H1 (cell line): ENCODE results near the gene ASTL. TPM values are rescaled to one million over a fixed set of nuclear protein-coding genes. Genes with fewer than 3 reads are reported as not detected.

Experiments used
- CTCF ChIA-PET: fragments of 300-600 bp; sonication (Branson Sonifier 250); formaldehyde crosslinking; loops from one replicate; lab custom pipeline; 2021; ENCODE audit not compliant: partially characterized antibody; lab: Charles Lee
- POLR2A ChIA-PET: fragments of 300-600 bp; sonication (Branson Sonifier 250); formaldehyde crosslinking; loops from one replicate; lab custom pipeline; 2021; ENCODE audit warnings: inconsistent platforms; ENCODE audit not compliant: partially characterized antibody; lab: Charles Lee
- DNase-seq, 2 experiments: peaks; one replicate each; pipeline versions ENCODE4 v3.0.0 to v3.0.0-alpha.2; 2010 to 2022; ENCODE audit warnings: low spot score in 2 of 2, low read depth in 1 of 2, mixed read lengths in 1 of 2
- FAIRE-seq: peaks from 2 replicates; lab custom pipeline; 2011; peaks lifted over from hg19 to GRCh38; lab: Jason Lieb, UNC
- H2AFZ ChIP-seq: 2 replicates; pipeline ENCODE4 v1.8.1; 2012; ENCODE audit warnings: low read length, inconsistent platforms
- H2AK5ac ChIP-seq: 2 replicates; pipeline ENCODE4 v1.6.1; 2013; ENCODE audit warnings: low read depth, low read length
- H2BK120ac ChIP-seq: replicated peaks from 2 replicates; pipeline ENCODE3; 2013; ENCODE audit warnings: low read depth, low read length, inconsistent platforms
- H2BK12ac ChIP-seq: 2 replicates; pipeline ENCODE4 v1.6.1; 2013; ENCODE audit warnings: low read depth, low read length
- H2BK15ac ChIP-seq: 2 replicates; pipeline ENCODE4 v1.6.1; 2013; ENCODE audit warnings: low read length
- H2BK20ac ChIP-seq: 2 replicates; pipeline ENCODE4 v1.6.1; 2013; ENCODE audit warnings: low read length
- H2BK5ac ChIP-seq: 2 replicates; pipeline ENCODE4 v1.6.1; 2013; ENCODE audit warnings: low read depth, low read length
- H3K14ac ChIP-seq: 2 replicates; pipeline ENCODE4 v1.6.1; 2013; ENCODE audit warnings: inconsistent platforms; ENCODE audit not compliant: insufficient read length
- H3K18ac ChIP-seq: 2 replicates; pipeline ENCODE4 v1.6.1; 2013; ENCODE audit warnings: low read length; ENCODE audit errors: extremely low read depth
- H3K23ac ChIP-seq: 2 replicates; pipeline ENCODE4 v1.6.1; 2013; ENCODE audit warnings: inconsistent platforms; ENCODE audit not compliant: insufficient read length
- H3K23me2 ChIP-seq: 2 replicates; pipeline ENCODE4 v1.6.1; 2013; ENCODE audit warnings: low read depth, low read length
- H3K27ac ChIP-seq: 2 replicates; pipeline ENCODE4 v1.6.1; 2011; ENCODE audit warnings: low read depth, low read length, inconsistent platforms
- H3K27me3 ChIP-seq, 4 experiments: replicated peaks in 1 of 4; 1 replicate in 1 of 4; 2 replicates in 3 of 4; pipeline versions ENCODE4 v1.6.1 to v1.8.1; 2011 to 2013; ENCODE audit warnings: low read length in 3 of 4, mild to moderate bottlenecking in 3 of 4, inconsistent platforms in 2 of 4, mixed read lengths in 2 of 4, moderate library complexity in 1 of 4; ENCODE audit not compliant: control insufficient read depth in 3 of 4, insufficient read depth in 3 of 4; ENCODE audit errors: extremely low read depth in 1 of 4
- H3K36me3 ChIP-seq, 4 experiments: 2 replicates each; pipeline versions ENCODE4 v1.6.1 to v1.8.1; 2011 to 2013; ENCODE audit warnings: mild to moderate bottlenecking in 4 of 4, low read length in 3 of 4, moderate library complexity in 2 of 4, control low read depth in 1 of 4, inconsistent platforms in 1 of 4; ENCODE audit not compliant: insufficient read depth in 4 of 4, control insufficient read depth in 2 of 4
- H3K4ac ChIP-seq: replicated peaks from 2 replicates; pipeline ENCODE3; 2013; ENCODE audit warnings: low read length, low read depth, mixed read lengths, inconsistent platforms; ENCODE audit not compliant: insufficient read length
- H3K4me1 ChIP-seq, 4 experiments: replicated peaks in 1 of 4; 1 replicate in 1 of 4; 2 replicates in 3 of 4; pipeline versions ENCODE4 v1.6.1 to v1.8.1; 2011 to 2013; ENCODE audit warnings: low read length in 3 of 4, inconsistent platforms in 2 of 4, mixed read lengths in 1 of 4; ENCODE audit not compliant: insufficient read depth in 4 of 4, control insufficient read depth in 3 of 4
- H3K4me2 ChIP-seq, 2 experiments: 2 replicates each; pipeline versions ENCODE4 v1.6.1 to v1.8.1; 2011 to 2013; ENCODE audit warnings: low read depth in 2 of 2, low read length in 2 of 2, control low read depth in 1 of 2, inconsistent platforms in 1 of 2, mild to moderate bottlenecking in 1 of 2; ENCODE audit not compliant: insufficient read depth in 1 of 2
- H3K4me3 ChIP-seq, 4 experiments: fragments of 200-600, 300-600 bp in 1 of 4; sonication (generic), shearing (Covaris generic), sonication (Bioruptor Twin) in 1 of 4; 2 replicates each; pipeline versions ENCODE4 v1.5.1 to v1.8.1; 2011 to 2016; ENCODE audit warnings: low read length in 4 of 4, low read depth in 3 of 4, control low read depth in 2 of 4, inconsistent platforms in 2 of 4, mild to moderate bottlenecking in 2 of 4, mixed read lengths in 1 of 4, moderate library complexity in 1 of 4; ENCODE audit not compliant: insufficient read depth in 2 of 4; ENCODE audit errors: extremely low read depth in 1 of 4
- H3K56ac ChIP-seq: replicated peaks from 2 replicates; pipeline ENCODE3; 2013; ENCODE audit warnings: low read depth, mild to moderate bottlenecking, mixed read lengths, low read length, inconsistent platforms; ENCODE audit not compliant: insufficient read length
- H3K79me1 ChIP-seq: 2 replicates; pipeline ENCODE4 v1.6.1; 2013; ENCODE audit warnings: low read depth, low read length, control low read depth
- H3K79me2 ChIP-seq, 2 experiments: 2 replicates each; pipeline versions ENCODE4 v1.6.1 to v1.8.1; 2012 to 2013; ENCODE audit warnings: low read length in 2 of 2, mild to moderate bottlenecking in 2 of 2, inconsistent platforms in 1 of 2; ENCODE audit not compliant: insufficient read depth in 2 of 2, control insufficient read depth in 1 of 2
- H3K9ac ChIP-seq, 4 experiments: replicated peaks in 1 of 4; 1 replicate in 1 of 4; 2 replicates in 3 of 4; pipeline versions ENCODE4 v1.6.1 to v1.8.1; 2011 to 2013; ENCODE audit warnings: low read depth in 3 of 4, low read length in 3 of 4, control low read depth in 2 of 4, mild to moderate bottlenecking in 2 of 4, moderate library complexity in 2 of 4, inconsistent platforms in 1 of 4; ENCODE audit errors: extremely low read depth in 1 of 4
- H3K9me3 ChIP-seq, 2 experiments: 2 replicates each; pipeline versions ENCODE4 v1.6.1 to v1.8.1; 2012 to 2013; ENCODE audit warnings: mild to moderate bottlenecking in 2 of 2, moderate library complexity in 2 of 2, control low read depth in 1 of 2, inconsistent platforms in 1 of 2, low read depth in 1 of 2, low read length in 1 of 2, mixed read lengths in 1 of 2; ENCODE audit not compliant: insufficient read depth in 2 of 2
- H4K20me1 ChIP-seq, 2 experiments: replicated peaks in 1 of 2; 2 replicates each; pipeline versions ENCODE3 to v1.8.1; 2011 to 2013; ENCODE audit warnings: inconsistent platforms in 2 of 2, low read length in 2 of 2, mild to moderate bottlenecking in 1 of 2; ENCODE audit not compliant: insufficient read depth in 2 of 2, control insufficient read depth in 1 of 2
- H4K5ac ChIP-seq: 2 replicates; pipeline ENCODE4 v1.6.1; 2013; ENCODE audit warnings: low read length, low read depth, mixed read lengths, inconsistent platforms; ENCODE audit not compliant: insufficient read length
- H4K8ac ChIP-seq: 2 replicates; pipeline ENCODE4 v1.8.0; 2013; ENCODE audit warnings: mild to moderate bottlenecking, moderate library complexity, low read length, inconsistent platforms; ENCODE audit not compliant: insufficient read depth; ENCODE audit errors: extremely low read depth
- H4K91ac ChIP-seq: replicated peaks from 2 replicates; pipeline ENCODE3; 2013; ENCODE audit warnings: low read length, mixed read lengths, inconsistent platforms; ENCODE audit not compliant: insufficient read length
- BCL11A ChIP-seq, 2 experiments: IDR thresholded peaks; one replicate each; pipeline ENCODE4 v1.6.1; 2011; ENCODE audit warnings: low read depth in 2 of 2, low read length in 2 of 2, mild to moderate bottlenecking in 2 of 2
- BRCA1 ChIP-seq: IDR thresholded peaks from 2 replicates; pipeline ENCODE4 v1.6.1; 2012; ENCODE audit warnings: low read depth, low read length, improper control_type of control experiment
- CEBPB ChIP-seq: IDR thresholded peaks from 2 replicates; pipeline ENCODE4 v1.6.1; 2012; ENCODE audit warnings: low read depth, low read length
- E2F6 ChIP-seq: IDR thresholded peaks from 2 replicates; pipeline ENCODE4 v1.6.1; 2012; ENCODE audit warnings: inconsistent platforms
- GTF2F1 ChIP-seq: IDR thresholded peaks from 2 replicates; pipeline ENCODE4 v1.6.1; 2012; ENCODE audit warnings: low read depth, low read length, improper control_type of control experiment, borderline replicate concordance
- HDAC6 ChIP-seq: IDR thresholded peaks from one replicate; pipeline ENCODE4 v1.7.1; 2012; ENCODE audit warnings: low read depth, mild to moderate bottlenecking, inconsistent platforms, low read length, moderate library complexity
- KDM4A ChIP-seq: IDR thresholded peaks from one replicate; pipeline ENCODE4 v1.7.1; 2012; ENCODE audit warnings: low read depth, mild to moderate bottlenecking, moderate library complexity, low read length, inconsistent platforms; ENCODE audit not compliant: severe bottlenecking
- POLR2AphosphoS5 ChIP-seq: IDR thresholded peaks from 2 replicates; pipeline ENCODE4 v1.6.1; 2011; ENCODE audit warnings: low read depth, low read length
- RNF2 ChIP-seq: fragments of 200-900, 300-1000 bp; sonication (generic); IDR thresholded peaks from 2 replicates; pipeline ENCODE4 v1.7.1; 2016; ENCODE audit warnings: borderline replicate concordance, low read depth, mild to moderate bottlenecking, antibody characterized with exemption, low read length; ENCODE audit not compliant: poor library complexity, severe bottlenecking; ENCODE audit errors: missing control alignments
- SIRT6 ChIP-seq: IDR thresholded peaks from one replicate; pipeline ENCODE4 v1.7.1; 2012; ENCODE audit warnings: low read length, inconsistent platforms
- SP2 ChIP-seq: IDR thresholded peaks from 2 replicates; pipeline ENCODE4 v1.6.1; 2012; ENCODE audit warnings: mild to moderate bottlenecking, low read length, inconsistent platforms
- TAF1 ChIP-seq: IDR thresholded peaks from 2 replicates; pipeline ENCODE4 v1.6.1; 2011; ENCODE audit warnings: mild to moderate bottlenecking, low read depth, low read length
- TCF12 ChIP-seq: IDR thresholded peaks from 2 replicates; pipeline ENCODE4 v1.6.1; 2011; ENCODE audit warnings: low read depth, mild to moderate bottlenecking, low read length
- TEAD4 ChIP-seq: IDR thresholded peaks from 2 replicates; pipeline ENCODE4 v1.6.1; 2012; ENCODE audit warnings: low read depth, low read length, inconsistent platforms, mixed read lengths
- WGBS, 2 experiments: shearing (Covaris generic) in 1 of 2; methylation state at CpG; one replicate each; pipeline versions ENCODE4 v1.1.6 to v1.1.7; 2013 to 2015; ENCODE audit warnings: low lambda C conversion rate in 2 of 2, mixed read lengths in 2 of 2, inconsistent platforms in 1 of 2, low coverage in 1 of 2, missing lambda C conversion rate in 1 of 2; ENCODE audit not compliant: insufficient replicate concordance in 2 of 2, insufficient coverage in 1 of 2, insufficient read length in 1 of 2; ENCODE audit errors: extremely low coverage in 1 of 2, missing lambda C conversion rate in 1 of 2; 5-methylcytosine and 5-hydroxymethylcytosine counted together
- polyA plus RNA-seq, 7 experiments: library from polyadenylated mRNA; depleted of rRNA in 3 of 7; stranded (reverse) in 5 of 7; unstranded in 2 of 7; fragments of >200 nt in 5 of 7; fragments of 200-250 nt in 2 of 7; gene quantifications; 1 replicate in 5 of 7; 2 replicates in 1 of 7; 4 replicates in 1 of 7; pipeline versions ENCODE4 v1.2.1 to v1.2.3, GENCODE V29; 2011 to 2013; ENCODE audit warnings: missing spikeins in 2 of 7, mixed read lengths in 2 of 7
- total RNA-seq: library from RNA; stranded (reverse); fragmentation: NEBNext Ultra II Directional; extraction: Animal tissue kit (Norgen Biotek cat#: 25700); gene quantifications from 2 replicates; pipeline ENCODE4 v1.2.1, GENCODE V29; 2021

ASTL gene
- total and polyA plus RNA-seq, 2 of the 8 experiments (the other 6 are each of a cell fraction or from before 2014, with no cell fraction given), result 0.60 to 1.4 TPM

DNA sequence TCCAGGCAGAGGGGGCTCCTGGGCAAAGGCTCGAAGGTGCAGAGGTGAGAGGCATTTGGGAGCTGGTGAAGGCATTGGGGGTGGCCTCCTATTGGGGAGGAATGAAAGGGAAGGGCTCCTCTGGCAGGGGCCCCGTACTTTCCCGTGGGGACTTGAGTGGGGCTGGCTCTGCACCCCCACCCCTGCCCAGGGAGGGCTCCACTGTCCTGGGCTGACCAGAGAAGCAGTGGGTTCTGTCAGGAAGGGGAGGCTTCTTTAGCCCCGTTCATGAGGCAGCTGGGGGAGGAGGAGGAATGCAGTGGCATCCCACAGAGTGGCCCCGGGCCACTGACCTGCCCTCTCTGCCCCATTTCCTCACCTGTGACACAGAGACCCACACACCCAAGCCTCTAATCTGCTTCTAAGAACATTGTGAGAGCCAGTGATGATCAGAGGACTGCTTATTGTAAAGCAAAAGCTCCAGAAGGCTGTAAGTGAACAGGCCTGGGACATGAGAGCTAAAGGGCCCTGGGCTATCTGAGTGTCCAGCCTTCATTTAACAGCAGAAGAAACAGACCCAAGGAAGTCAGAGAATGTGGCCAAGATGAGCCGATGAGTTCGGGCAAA is 65.0 kb downstream of the ASTL start:
- DNase-seq (no peak), FAIRE-seq (no peak)
- no peaks in the 10 kb centered on the region for H3K23me2 ChIP-seq
- H2AFZ ChIP-seq, result no peak overlapping the region
- no peak overlapping the region for H2BK12ac ChIP-seq
- no peaks in the 10 kb centered on the region for H4K20me1 ChIP-seq
- H3K4ac ChIP-seq, result no peak overlapping the region
- H4K91ac ChIP-seq, result no peak overlapping the region
- H3K79me1 ChIP-seq, result no peaks in the 10 kb centered on the region
- no peak overlapping the region for H3K23ac ChIP-seq
- H3K9ac ChIP-seq, result no peak overlapping the region
- no peak overlapping the region for H3K56ac ChIP-seq
- no peak overlapping the region for H2AK5ac ChIP-seq
- H4K8ac ChIP-seq, result no peak overlapping the region; the same call in 1 of the 2 replicates
- no peak overlapping the region for H2BK120ac ChIP-seq
- no peak overlapping the region for H3K4me3 ChIP-seq
- no peaks in the 10 kb centered on the region for H3K36me3 ChIP-seq
- POLR2A ChIA-PET, result no interaction called here
- WGBS, 2 experiments, result 77% methylated on average over 7 of the region's 7 CpGs; no CpG with 5 or more reads in 1 of the 2 experiments
- H3K14ac ChIP-seq, result no peak overlapping the region
- H3K27ac ChIP-seq, result no peak overlapping the region
- H3K4me2 ChIP-seq, result no peak overlapping the region
- no peak overlapping the region for H2BK5ac ChIP-seq
- no peak overlapping the region for H2BK15ac ChIP-seq
- H3K27me3 ChIP-seq, result no peaks in the 10 kb centered on the region
- H4K5ac ChIP-seq, result no peak overlapping the region
- CTCF ChIA-PET, result interaction anchor here (0.8 to 1.8 kb wide), 5 partner anchors 10 to 101 kb away, joined by 3 to 9 read pairs (median 4); no protein-coding TSS in a partner anchor
- no peaks in the 10 kb centered on the region for H3K9me3 ChIP-seq
- no peaks in the 10 kb centered on the region for H3K79me2 ChIP-seq
- no peak overlapping the region for H3K18ac ChIP-seq
- peaks cover 0 to under 1% (median 0%) of the 10 kb centered on the region in 4 experiments; a peak in 1 of 7 replicates for H3K4me1 ChIP-seq
- no peak overlapping the region for H2BK20ac ChIP-seq
- no peak for TF ChIP-seq SIRT6
- TF ChIP-seq E2F6, result no peak
- TF ChIP-seq BCL11A (IDR thresholded peaks at IDR 0.05; ENCODE audit: low read depth in 2 of 2, low read length in 2 of 2), result no peak
- TF ChIP-seq TEAD4, result no peak
- no peak for TF ChIP-seq POLR2AphosphoS5
- no peak for TF ChIP-seq HDAC6
- no peak for TF ChIP-seq GTF2F1
- no peak for TF ChIP-seq RNF2
- no peak for TF ChIP-seq CEBPB
- TF ChIP-seq BRCA1, result no peak
- TF ChIP-seq TAF1, result no peak
- no peak for TF ChIP-seq SP2
- no peak for TF ChIP-seq KDM4A
- no peak for TF ChIP-seq TCF12
